UCSD-AML1 (cell line): ENCODE data around the gene MTCH2.
"Not testable (repeated sequence)": the region's sequence is repeated elsewhere in the genome, so short reads cannot be mapped to it uniquely, and the experiment has no call there.

Source experiments
- DNase-seq: peaks from one replicate; lab custom pipeline; 2025; ENCODE audit not compliant: unreplicated experiment; lab: John Stamatoyannopoulos, UW

Gene MTCH2

GRCh38 chr11:47640506-47640905, 1.9 kb downstream of the MTCH2 start:
- DNase-seq: not testable (repeated sequence)

- not testable (repeated sequence) for DNase-seq
These were observed 6.0 kb downstream of the MTCH2 start for GRCh38 chr11:47636331-47636730.

- DNase-seq: no peak
These were observed 10.9 kb downstream of the MTCH2 start for GRCh38 chr11:47631473-47631872.

- DNase-seq: no peak
These were observed 14.3 kb downstream of the MTCH2 start for GRCh38 chr11:47628026-47628425.

- no peak for DNase-seq
These were observed 16.1 kb downstream of the MTCH2 start for GRCh38 chr11:47626234-47626633.

- no peak for DNase-seq
These were observed 21.5 kb downstream of the MTCH2 start for GRCh38 chr11:47620836-47621378.

- no peak for DNase-seq
These were observed 24.9 kb downstream of the MTCH2 start for GRCh38 chr11:47617417-47617809.

- peak; percentile 21 for DNase-seq
These were observed 25.5 kb downstream of the MTCH2 start for GRCh38 chr11:47616726-47617416.

GRCh38 chr11:47615249-47615648, 27.1 kb downstream of the MTCH2 start:
- no peak for DNase-seq

GRCh38 chr11:47611348-47611794, 31.0 kb downstream of the MTCH2 start:
- no peak for DNase-seq

GRCh38 chr11:47609675-47610074, 32.7 kb downstream of the MTCH2 start:
- no peak for DNase-seq

GRCh38 chr11:47607380-47607779, 35.0 kb downstream of the MTCH2 start:
- no peak for DNase-seq

- DNase-seq: no peak
These were observed 35.6 kb downstream of the MTCH2 start for GRCh38 chr11:47606731-47607130.

GRCh38 chr11:47605921-47606320, 36.4 kb downstream of the MTCH2 start:
- no peak for DNase-seq

GRCh38 chr11:47603295-47603694, 39.1 kb downstream of the MTCH2 start:
- DNase-seq: no peak

GRCh38 chr11:47599902-47600301, 42.5 kb downstream of the MTCH2 start:
- DNase-seq: no peak

GRCh38 chr11:47595967-47596366, 46.4 kb downstream of the MTCH2 start:
- DNase-seq: no peak

GRCh38 chr11:47595029-47595428, 47.3 kb downstream of the MTCH2 start:
- DNase-seq: no peak

- no peak for DNase-seq
These were observed 48.2 kb downstream of the MTCH2 start, which contains the start of gene C1QTNF4 for GRCh38 chr11:47593934-47594855. TSS of gene C1QTNF4 (minus strand) at chr11:47594411. CDS start at chr11:47590810, 3,601 bp downstream.

- no peak for DNase-seq
These were observed 48.8 kb downstream of the MTCH2 start for GRCh38 chr11:47593492-47593933.

- DNase-seq: no peak
These were observed 49.4 kb downstream of the MTCH2 start for GRCh38 chr11:47592970-47593369.

GRCh38 chr11:47592251-47592650, 50.1 kb downstream of the MTCH2 start:
- DNase-seq: no peak
